Measurements from ENCODE around the gene DMXL1.

DNA sequence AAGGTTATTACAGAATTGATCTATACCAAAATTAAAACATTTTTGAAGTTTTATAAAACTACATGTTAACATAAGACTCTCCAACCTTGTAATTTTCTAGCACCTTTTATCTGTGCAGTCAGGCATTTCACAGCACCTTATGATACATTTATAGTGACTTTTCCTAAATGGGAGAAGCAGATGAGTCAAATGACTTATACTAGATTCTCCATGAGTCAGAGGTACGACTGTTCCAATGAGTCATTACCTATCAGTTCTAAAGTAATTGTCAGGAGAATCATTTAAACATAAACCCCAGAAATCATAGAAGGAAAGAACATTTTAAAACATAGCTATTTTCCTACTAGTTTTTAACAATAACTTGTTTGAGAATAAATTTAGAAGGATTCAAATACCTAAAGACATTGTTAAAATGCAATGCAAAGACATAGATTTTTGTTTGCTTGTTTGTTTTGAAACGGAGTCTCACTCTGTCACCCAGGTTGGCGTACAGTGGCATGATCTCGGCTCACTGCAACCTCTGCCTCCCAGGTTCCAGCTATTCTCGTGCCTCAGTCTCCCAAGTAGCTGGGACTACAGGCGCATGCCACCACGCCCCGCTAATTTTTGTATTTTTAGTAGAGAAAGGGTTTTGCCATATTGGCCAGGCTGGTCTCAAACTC is 34.7 kb upstream of the DMXL1 start:
- no peak for TF ChIP-seq MYC (IDR thresholded peaks at IDR 0.05; ENCODE audit: borderline replicate concordance, low read length)
- no peak for TF ChIP-seq CTCF (IDR thresholded peaks at IDR 0.05)
- no peak for TF ChIP-seq POLR2AphosphoS2 (conservative IDR thresholded peaks at IDR 0.05; ENCODE audit: low read length)
- TF ChIP-seq RFX5 (IDR thresholded peaks at IDR 0.05) = no peak
- TF ChIP-seq EP300 (IDR thresholded peaks at IDR 0.05) = no peak
- TF ChIP-seq CBX2 (IDR thresholded peaks at IDR 0.05; ENCODE audit: borderline replicate concordance, low read depth) = no peak
- no peak for TF ChIP-seq REST (IDR thresholded peaks at IDR 0.05)
- no peak for TF ChIP-seq USF2 (IDR thresholded peaks at IDR 0.05)
- no peak for TF ChIP-seq CBX8 (IDR thresholded peaks at IDR 0.05)
- TF ChIP-seq ESRRA (IDR thresholded peaks at IDR 0.05; ENCODE audit: borderline replicate concordance, low read length) = no peak

Measured in A549 (cell line).